Measurements from ENCODE around the gene OR1F1. TPM values are rescaled to one million over a fixed set of nuclear protein-coding genes. Genes with fewer than 3 reads are reported as not detected.

OR1F1 gene
- total and polyA plus RNA-seq, 2 of the 8 experiments (the other 6 are each of a cell fraction or from before 2014, with no cell fraction given): 0.52 to 1.2 TPM

DNA sequence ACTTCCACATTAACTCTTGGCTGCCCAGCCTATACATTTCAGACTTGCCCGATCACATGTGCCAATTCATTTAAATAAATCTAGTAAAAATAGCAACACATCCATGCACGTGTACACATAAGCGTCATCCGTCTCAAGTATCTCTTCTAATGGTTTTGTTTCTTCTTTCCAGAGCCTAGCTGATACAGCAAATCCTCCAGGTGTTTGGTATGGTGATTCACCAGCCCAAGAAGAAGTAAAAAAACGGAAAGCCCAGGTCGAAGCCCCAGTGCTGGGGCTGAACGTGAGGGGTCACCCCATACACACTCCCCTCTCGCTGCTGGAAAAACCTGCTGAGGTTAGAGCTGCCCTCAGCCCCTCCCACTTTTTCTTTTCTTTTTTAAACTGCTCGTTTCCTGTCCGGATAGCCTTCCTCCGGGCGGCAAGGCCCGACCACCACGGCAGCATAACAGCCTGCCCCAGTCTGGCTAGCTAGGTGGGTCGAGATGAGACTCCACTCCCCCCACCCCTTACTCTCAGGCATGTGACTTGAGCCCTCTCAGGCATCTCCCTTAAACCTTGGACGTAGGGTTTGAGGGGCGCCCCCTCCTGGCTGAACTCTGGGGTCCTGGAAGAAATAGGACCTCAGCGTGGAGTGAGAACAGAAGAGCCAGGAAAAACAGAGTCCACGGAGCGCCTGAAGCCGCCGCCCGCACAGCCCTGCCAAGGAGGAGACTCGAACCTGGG is 13.9 kb upstream of the OR1F1 start (continued):
- TF ChIP-seq EZH2 (IDR thresholded peaks at IDR 0.05; ENCODE audit: low read depth, low read length, severe bottlenecking): no peak
- TF ChIP-seq, protein P1, sequence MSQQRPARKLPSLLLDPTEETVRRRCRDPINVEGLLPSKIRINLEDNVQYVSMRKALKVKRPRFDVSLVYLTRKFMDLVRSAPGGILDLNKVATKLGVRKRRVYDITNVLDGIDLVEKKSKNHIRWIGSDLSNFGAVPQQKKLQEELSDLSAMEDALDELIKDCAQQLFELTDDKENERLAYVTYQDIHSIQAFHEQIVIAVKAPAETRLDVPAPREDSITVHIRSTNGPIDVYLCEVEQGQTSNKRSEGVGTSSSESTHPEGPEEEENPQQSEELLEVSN (IDR thresholded peaks at IDR 0.05): peak; percentile 28; the same call in 1 of the 2 replicates
- TF ChIP-seq CHD2 (IDR thresholded peaks at IDR 0.05; ENCODE audit: low read length): no peak
- no peak for TF ChIP-seq POLR2A (IDR thresholded peaks at IDR 0.05; ENCODE audit: control extremely low read depth in 1 of 2, low read depth in 2 of 2, low read length in 2 of 2)
- peak; percentile 68; the same call in 1 of the 2 replicates for TF ChIP-seq CREB1 (IDR thresholded peaks at IDR 0.05)
- TF ChIP-seq PHF8 (conservative IDR thresholded peaks at IDR 0.05; ENCODE audit: low read depth, low read length): no peak
- 0 out of 2 replicates have a peak, but pooled peaks have one; percentile 3 for TF ChIP-seq SP1 (IDR thresholded peaks at IDR 0.05; ENCODE audit: low read depth, low read length)
- TF ChIP-seq TCF12 (IDR thresholded peaks at IDR 0.05; ENCODE audit: low read depth, low read length): no peak
- TF ChIP-seq EP300 (IDR thresholded peaks at IDR 0.05; ENCODE audit: borderline replicate concordance in 1 of 2, low read depth in 2 of 2, low read length in 2 of 2): no peak
- no peak for TF ChIP-seq GTF2F1 (IDR thresholded peaks at IDR 0.05; ENCODE audit: borderline replicate concordance, low read depth, low read length)
